HG02840 (cell line): ENCODE data around the gene CC2D1A.

Source experiments
- ATAC-seq: cut with Tn5 transposase; IDR thresholded peaks from one replicate; pipeline ENCODE4 v1.9.1; 2021; ENCODE audit warnings: mild to moderate bottlenecking, moderate library complexity, moderate number of reproducible peaks; ENCODE audit not compliant: unreplicated experiment, low FRiP score

Gene CC2D1A

DNA sequence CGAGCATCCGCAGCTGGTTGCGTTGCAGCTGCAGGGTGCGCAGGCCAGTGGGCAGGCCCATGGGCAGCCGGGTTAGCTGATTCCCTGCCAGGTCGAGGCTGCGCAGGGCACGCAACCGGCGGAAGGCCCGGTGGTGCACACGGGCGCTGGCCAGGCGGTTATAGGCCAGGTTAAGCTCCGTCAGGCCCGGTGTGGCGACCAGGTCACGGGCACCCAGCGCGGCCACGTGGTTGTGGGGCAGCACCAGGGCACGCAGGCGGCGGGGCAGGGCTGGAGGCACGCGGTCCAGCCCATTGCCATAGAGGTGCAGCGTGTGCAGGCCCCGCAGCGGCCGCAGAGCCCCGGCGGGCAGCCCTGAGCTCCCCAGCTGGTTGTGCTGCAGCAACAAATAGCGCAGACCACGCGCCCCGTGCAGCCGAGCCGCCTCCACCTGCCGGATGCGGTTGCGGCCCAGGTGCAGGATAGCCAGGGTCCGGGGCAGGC lies 27.0 kb downstream of the CC2D1A start:
- no peak for ATAC-seq

DNA sequence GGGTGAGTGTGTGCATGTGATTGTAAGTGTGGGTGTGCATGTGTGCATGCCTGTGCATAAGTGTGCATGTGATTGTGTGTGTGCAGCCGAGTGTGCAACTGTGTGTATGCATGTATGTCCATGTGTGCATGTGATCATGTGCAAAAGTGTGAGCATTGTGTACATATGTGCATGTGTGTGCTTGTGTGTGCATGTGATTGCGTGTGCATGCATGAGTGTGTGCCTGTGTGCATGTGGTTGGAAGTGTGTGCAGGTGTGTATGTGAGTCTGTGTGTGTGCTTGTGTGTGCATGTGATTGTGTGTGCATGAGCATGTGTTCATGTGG lies 28.7 kb downstream of the CC2D1A start:
- ATAC-seq = no peak

DNA sequence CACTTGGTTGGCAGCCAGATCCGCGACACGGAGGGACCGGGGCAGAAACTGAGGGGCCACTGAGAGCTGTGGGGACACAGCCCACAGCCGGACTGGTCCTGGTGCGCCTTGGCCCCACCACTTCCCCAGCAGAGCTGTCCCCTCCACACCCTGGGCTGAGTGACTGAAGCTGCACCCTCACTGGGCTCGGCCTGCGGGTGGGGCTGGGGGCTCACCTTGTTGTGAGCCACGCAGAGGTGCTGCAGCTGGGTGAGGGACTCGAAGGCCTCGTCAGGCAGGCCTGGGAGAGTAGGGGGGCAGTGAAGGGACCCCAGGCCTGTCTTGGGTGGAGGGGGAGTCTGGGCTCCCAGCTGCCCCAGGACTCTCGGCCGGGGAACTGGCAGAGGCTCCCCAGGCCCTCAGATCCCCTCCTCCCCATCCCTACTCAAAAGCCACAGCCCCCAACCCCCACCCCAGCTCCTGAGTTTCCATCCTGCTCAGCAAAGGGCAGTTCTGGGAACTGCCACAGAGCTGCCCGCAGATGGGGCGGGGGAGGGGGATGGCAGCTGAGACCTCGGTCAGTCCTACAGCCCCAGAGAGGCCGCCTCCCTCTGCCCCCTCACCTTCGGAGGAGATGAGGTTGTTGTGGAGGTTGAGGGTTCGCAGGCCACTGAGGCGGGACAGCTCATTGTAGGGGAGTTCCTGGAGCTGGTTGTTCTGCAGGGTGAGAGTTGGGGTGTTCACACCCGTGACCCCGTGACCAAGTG lies 29.9 kb downstream of the CC2D1A start:
- no peak for ATAC-seq

DNA sequence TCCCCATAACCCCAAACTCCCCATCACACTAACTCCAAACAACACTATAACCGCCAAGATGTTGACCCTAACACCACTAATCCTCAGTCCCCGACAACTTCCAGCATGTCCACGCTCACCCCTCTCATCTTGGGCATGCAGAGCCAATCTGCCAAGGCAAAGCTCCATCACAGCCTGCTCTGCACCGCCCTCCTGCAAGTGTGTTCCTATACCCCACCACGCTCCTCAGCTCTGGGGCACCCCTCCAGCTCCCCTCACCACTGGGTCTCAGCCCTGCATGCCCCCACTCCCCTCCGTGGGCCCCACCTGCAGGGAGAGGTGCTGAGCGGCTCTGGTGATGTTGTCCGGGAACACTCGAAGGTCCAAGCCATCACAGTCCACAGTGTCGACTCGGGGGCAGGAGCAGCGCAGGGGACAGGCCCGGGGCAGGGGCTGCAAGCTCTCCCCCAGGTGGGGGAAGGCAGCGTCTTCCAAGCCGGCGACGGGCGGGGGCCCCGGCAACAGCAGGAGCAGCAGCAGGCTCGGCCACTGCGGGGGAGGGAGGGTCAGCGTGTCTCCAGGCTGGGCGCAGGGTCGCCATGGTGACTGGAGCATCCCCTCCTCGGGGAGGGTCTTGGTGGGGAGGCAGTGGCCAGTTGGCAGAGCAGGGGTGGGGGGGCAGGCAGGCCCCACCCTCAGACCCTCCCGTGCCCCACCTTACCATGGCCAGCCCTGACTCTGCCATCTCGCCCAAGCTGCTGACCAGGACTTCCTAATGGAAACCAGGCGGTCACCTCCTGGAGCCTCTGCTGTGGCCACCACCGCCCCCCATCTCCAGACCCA lies 31.7 kb downstream of the CC2D1A start:
- no peak for ATAC-seq

DNA sequence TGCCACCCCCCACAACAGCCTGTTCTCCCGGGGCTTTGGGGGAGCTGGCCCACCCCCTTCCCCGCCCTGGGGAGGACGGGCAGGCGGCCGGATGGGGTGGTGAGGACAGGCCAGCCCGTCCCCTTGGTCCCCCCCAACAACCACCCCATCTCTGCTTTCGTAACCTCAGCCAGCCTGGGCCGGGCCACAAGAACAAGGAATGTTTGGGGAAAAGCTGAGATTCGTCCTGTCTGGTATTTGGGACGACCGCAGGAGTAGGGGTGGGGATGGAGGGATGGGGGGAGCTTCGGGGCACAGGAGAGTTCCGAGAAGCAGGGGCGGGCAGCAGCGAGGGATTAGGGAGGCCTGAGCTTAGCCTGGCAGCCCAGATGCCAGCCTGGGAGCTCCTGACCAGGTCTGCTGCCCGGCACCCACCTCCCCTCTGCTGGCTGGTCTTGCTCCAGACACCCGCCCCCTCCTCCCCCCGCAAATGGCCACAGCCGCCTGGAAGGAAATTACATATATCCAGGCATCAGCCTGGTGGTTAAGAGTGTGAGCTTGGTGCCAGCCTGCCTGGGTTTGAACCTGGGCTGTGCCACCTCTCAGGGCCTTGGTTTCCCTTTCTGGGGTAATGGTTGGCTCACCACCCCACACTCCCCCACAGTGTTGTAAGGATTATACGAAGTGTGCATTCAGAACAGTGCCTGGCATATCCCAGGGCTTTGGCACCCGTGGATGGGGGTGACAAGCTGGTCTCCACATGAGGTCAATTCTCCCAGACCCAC lies 32.5 kb downstream of the CC2D1A start, which contains the start of gene PODNL1:
PODNL1 (minus strand) TSS at position 117 of the 764 bp plus-strand sequence. CDS start 236 bp downstream, outside the sequence.
- no peak for ATAC-seq

DNA sequence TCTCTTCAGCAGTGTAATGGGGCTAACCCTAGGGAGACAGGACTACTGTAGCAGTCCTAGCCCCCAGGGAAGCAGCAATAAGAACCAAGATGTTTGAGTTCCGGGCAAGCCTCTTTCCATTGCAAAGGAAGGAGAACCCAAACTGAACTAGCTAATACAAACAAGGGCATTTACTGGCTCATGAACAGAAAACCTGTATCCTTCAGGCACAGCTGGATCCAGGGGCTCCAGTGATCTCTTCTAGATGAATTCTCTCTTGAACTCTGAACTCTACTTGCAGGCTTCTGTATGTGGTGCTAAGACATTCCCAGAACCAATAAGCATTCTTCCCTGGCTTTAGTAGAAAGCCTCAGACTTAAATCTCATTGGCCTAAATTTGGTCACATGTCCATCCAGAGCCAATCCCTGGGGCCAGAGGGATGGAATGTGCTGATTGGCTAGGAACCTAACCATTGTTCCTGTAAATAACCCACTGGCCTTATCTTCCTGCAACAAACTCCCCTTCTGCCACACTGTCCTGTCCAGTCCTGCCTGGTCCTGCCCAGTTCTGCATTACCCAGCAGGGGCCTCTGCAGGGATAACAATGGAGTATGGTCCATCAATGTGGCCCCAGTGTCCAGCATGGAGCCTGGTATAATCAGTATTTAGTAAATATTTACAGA lies 36.2 kb downstream of the CC2D1A start:
- no peak for ATAC-seq

DNA sequence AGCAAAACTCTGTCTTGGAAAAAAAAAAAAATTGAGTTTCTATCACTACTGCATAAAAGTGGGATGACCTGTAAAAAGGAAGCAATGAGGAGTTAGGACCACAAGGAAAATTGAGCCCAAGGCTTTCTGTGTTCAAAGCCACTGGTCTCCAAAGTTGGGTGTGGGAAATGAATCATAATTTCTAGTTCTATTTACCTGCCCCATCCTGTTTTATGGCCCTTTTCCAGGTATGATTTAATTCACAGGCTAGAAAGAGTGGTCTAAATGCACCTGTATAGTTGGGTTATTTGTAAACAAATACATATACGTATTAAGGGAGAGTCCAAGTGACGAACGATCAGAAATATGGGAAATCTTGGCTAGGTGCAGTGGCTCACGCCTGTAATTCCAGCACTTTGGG lies 40.4 kb downstream of the CC2D1A start:
- ATAC-seq = no peak

DNA sequence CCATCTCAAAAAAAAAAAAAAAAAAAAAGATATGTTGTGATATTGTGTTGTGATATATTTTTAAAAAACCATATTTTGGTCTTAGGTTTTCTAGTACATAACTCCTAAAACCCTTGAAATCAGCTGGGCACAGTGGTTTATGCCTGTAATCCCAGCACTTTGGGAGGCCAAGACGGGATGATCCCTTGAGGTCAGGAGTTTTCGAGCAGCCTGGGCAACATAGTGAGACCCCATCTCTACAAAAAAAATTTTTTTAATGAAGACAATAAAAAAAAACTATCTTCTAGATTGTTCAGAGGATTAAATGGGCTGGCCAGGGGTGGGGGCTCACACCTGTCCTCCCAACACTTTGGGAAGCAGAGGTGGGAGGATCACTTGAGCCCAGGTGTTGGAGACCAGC lies 45.0 kb downstream of the CC2D1A start:
- no peak for ATAC-seq

DNA sequence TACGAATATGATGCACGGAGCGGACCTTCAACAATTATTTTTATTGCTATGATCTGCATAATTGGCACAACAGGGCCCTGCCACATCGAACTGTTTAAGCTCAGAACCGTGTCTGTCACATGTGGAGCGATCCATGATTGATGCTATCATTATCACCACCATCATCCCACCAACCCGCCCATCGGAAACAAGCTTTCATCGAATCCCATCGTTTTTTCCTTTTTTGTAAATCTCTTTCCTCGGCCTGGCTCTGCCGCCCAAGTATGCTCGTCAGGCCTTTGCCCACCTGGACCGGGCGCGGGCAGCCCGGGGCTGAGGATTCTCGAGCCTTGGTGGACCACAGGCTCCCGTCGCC lies 45.8 kb downstream of the CC2D1A start:
- ATAC-seq = no peak

DNA sequence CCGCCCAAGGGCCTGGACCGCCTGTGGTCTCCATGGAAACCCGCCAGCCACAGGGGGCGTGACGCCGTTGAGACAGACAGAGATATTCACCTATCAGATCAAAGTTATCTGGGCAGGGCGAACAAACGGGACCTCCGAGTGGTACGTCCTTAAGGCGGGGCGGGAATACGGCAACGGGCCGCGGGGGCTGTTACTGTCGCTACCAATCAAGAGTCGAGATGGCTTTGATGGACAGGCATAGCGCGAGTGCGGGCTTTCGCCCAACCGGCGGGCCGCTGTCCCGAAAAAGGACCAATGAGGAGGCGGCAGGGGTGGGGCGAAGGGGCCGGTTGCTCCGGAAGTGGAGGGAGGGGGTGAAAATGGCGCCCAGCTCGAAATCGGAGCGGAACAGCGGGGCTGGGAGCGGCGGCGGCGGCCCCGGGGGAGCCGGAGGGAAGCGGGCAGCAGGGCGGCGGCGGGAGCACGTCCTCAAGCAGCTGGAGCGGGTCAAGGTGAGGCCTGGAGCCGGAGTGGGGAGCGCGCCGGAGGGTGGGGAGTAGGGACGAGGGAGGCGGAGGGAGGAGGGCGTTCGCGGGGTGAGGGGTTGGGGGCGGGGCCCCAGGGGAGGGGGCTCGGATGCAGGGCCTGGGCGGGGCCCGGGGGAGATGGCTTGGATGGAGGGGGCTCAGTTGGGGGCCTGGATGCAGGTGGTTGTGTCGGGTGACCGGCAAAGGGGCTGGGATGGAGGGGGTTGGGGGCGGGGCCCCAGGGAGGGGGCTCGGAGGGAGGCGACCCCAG lies 46.3 kb downstream of the CC2D1A start, which contains the start of gene DCAF15:
DCAF15 (plus strand) TSS at position 356 of the 777 bp plus-strand sequence; CDS start at position 360, 4 bp downstream.
- ATAC-seq = peak; percentile 96

DNA sequence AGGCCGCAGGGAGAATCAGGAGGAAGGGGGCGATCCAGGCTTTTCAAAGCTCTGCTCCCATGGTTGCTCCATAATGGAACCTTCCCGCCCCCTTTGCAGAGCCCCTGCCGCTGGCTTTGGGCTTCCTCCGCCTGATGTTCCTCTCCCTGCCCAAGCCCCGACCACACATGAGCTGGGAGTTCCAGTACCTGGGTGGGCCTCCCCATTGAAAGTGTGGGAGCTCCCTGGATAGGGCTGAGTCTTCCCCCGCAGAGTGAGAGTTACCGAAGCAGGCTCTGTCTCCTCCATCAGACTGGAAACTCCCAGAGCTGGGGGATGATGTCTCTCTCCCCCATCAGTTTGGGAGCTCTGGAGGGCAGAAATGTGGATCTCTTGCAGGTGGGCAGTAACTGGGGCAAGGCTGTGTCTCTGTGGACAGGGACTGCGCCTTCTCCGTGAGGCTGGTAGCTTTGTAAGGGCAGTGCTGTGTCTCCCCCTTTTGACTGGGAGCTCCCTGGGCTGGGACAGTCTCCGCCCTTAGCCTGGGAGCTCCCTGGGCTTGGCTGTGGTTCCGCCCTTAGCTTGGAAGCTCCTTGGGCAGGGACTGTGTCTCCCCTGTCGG lies 47.0 kb downstream of the CC2D1A start:
- no peak for ATAC-seq

DNA sequence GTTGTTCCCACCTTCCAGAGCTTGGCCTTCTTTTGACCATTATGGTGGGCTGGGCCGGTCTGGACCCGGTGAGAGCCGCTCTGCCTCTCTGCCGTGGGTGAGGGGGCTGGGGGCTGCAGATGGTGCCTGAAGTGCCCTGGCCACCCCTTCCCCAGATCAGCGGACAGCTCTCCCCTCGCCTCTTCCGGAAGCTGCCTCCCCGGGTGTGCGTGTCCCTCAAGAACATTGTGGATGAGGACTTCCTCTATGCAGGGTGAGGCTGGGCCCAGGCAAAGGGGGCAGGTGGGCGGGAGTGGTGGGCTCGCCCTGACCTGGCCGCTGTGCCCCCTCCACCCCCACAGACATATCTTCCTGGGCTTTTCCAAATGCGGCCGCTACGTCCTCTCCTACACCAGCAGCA lies 48.2 kb downstream of the CC2D1A start:
- no peak for ATAC-seq

DNA sequence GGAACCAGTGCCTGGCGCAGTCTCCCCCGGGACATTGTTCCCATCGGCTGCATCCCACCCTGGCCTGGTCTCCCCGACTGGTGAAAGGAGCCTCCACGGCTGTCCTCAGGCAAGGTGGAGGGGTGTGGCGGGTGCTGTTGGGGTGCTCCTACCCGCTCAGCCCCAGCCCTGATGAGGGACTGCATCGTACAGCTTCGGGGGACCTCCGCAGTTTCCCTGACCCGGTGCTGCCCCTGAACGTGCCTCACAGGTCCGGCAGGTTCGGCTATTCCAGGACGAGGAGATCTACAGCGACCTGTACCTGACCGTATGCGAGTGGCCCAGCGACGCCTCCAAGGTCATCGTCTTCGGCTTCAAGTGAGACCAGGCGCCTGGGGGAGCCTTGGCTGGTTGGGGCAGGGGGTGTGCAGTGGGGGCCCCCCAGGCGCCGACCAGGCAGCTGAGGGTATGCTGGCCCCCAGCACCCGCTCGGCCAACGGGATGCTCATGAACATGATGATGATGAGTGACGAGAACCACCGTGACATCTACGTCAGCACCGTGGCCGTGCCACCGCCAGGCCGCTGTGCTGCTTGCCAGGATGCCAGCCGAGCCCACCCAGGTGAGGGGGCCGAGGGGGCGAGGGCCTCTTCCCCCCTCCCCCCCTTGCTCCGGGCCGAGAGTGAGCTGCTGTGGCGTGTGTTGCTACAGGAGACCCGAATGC lies 49.8 kb downstream of the CC2D1A start:
- ATAC-seq = no peak

DNA sequence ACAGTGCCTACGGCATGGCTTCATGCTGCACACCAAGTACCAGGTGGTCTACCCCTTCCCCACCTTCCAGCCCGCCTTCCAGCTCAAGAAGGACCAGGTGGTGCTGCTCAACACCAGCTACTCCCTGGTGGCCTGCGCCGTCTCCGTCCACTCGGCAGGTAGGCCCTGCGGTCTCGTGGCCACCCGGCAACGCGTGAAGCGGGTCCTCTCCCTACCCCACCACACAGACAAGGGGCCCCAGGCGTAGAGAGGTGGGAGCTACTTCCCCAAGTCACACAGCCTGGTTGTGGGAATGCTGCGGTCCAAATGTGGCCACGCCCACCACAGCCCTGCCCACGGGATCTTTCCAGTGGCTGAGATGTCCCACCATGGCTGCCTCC lies 50.4 kb downstream of the CC2D1A start:
- no peak for ATAC-seq

DNA sequence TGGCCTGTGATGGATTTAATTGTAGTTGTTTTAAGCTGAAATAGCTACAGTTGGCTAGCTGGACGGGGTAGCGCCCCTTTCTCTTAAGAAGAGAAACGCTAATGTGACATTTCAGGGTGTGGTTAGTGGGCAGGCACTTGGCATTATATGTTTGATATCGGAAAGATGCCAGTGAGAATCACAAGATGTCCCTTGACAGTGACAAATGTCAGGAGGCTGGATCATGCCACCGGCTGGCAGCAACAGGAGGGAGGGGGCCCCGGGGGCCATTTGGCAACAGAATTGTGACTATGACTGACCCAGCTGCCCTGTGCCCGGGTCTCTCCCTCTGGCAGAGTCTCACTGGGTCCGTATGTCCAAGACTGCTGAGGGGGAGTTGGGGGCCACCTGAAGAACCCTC lies 51.0 kb downstream of the CC2D1A start:
- no peak for ATAC-seq

DNA sequence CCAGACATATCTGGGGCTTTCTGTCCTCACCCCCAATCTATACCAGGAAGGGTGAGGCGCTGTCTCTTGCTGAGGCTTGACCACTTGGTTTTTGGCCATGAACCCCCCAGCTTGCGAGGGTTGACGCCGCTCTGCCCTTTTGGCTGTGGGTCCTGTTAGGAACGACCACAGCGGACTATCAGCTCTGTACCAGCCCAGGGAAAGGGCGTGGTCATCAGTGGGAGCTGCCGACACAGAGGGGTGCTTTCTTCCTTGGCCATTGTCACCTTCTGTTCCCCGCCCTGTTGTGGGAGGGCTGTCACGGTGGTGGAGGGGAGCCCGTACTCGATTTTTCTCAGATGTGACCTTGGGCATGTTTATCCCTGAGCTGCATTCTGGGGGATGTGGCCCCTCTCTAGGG lies 52.0 kb downstream of the CC2D1A start:
- ATAC-seq = no peak

DNA sequence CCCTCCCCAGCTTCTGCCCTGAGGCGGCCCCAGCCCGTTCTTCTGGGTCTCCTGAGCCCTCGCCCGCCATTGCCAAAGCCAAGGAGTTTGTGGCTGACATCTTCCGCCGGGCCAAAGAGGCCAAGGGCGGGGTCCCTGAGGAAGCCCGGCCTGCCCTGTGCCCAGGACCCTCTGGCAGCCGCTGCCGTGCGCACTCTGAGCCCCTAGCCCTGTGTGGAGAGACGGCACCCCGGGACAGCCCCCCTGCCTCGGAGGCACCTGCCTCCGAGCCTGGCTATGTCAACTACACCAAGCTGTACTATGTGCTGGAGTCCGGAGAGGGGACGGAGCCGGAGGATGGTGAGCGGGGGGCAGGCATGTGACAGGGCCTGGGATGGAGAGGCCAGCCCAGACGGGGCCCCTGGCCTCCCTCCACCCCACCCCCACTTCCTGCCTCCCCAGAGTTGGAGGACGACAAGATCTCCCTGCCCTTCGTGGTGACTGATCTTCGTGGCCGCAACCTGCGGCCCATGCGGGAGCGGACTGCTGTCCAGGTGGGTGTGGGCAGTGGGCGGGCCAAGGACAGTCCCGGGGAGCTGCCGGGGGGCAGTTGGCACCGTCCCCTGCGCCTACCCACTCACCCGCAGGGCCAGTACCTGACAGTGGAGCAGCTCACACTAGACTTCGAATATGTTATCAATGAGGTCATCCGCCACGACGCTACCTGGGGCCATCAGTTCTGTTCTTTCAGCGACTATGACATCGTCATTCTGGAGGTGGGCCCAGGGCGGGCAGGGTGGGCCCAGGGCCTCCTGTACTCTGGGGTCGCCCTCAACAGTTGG lies 53.4 kb downstream of the CC2D1A start:
- no peak for ATAC-seq
